KMS-11 (cell line): ENCODE results near the gene AP3B1.

ENCODE experiments used
- H2AFZ ChIP-seq: fragments of 200-600 bp; sonication (generic); 2 replicates; pipeline ENCODE4 v1.6.1; 2016; ENCODE audit warnings: antibody characterized with exemption, mixed run types, low read depth
- H3K27ac ChIP-seq: fragments of 200-600 bp; sonication (generic); 2 replicates; pipeline ENCODE4 v1.6.1; 2016; ENCODE audit warnings: mild to moderate bottlenecking, mixed run types
- H3K27me3 ChIP-seq: fragments of 200-600 bp; sonication (generic); 2 replicates; pipeline ENCODE4 v1.6.1; 2017; ENCODE audit warnings: mild to moderate bottlenecking, low read depth, mixed run types, moderate library complexity; ENCODE audit not compliant: insufficient read depth
- H3K36me3 ChIP-seq: fragments of 200-600 bp; sonication (generic); 2 replicates; pipeline ENCODE4 v1.6.1; 2017; ENCODE audit warnings: mild to moderate bottlenecking, mixed run types; ENCODE audit not compliant: insufficient read depth
- H3K4me1 ChIP-seq: fragments of 200-600 bp; sonication (generic); 2 replicates; pipeline ENCODE4 v1.6.1; 2016; ENCODE audit warnings: mild to moderate bottlenecking, low read depth, mixed run types; ENCODE audit not compliant: poor library complexity, severe bottlenecking
- H3K4me2 ChIP-seq: fragments of 200-600 bp; sonication (generic); 2 replicates; pipeline ENCODE4 v1.7.0; 2016; ENCODE audit warnings: mild to moderate bottlenecking, mixed run types
- H3K4me3 ChIP-seq: fragments of 200-600 bp; sonication (generic); IDR thresholded peaks from 2 replicates; pipeline ENCODE4 v1.6.1; 2017; ENCODE audit warnings: low read depth, low read length, mixed read lengths; ENCODE audit not compliant: insufficient read depth
- H3K79me2 ChIP-seq: fragments of 200-600 bp; sonication (generic); 2 replicates; pipeline ENCODE4 v1.6.1; 2016; ENCODE audit warnings: low read depth, mixed run types; ENCODE audit not compliant: insufficient read depth
- H3K9ac ChIP-seq: fragments of 200-600 bp; sonication (generic); 2 replicates; pipeline ENCODE4 v1.6.1; 2016; ENCODE audit warnings: mild to moderate bottlenecking, mixed run types
- H4K20me1 ChIP-seq: fragments of 200-600 bp; sonication (generic); 2 replicates; pipeline ENCODE4 v1.6.1; 2016; ENCODE audit warnings: mild to moderate bottlenecking, mixed run types; ENCODE audit not compliant: insufficient read depth
- TF ChIP-seq, protein P1 (sequence below): fragments of 200-600 bp; sonication (generic); conservative IDR thresholded peaks from 2 replicates; pipeline ENCODE4 v1.6.1; 2017; ENCODE audit warnings: low read depth, mild to moderate bottlenecking, antibody characterized with exemption, low read length, moderate library complexity, mixed read lengths

AP3B1 gene

DNA sequence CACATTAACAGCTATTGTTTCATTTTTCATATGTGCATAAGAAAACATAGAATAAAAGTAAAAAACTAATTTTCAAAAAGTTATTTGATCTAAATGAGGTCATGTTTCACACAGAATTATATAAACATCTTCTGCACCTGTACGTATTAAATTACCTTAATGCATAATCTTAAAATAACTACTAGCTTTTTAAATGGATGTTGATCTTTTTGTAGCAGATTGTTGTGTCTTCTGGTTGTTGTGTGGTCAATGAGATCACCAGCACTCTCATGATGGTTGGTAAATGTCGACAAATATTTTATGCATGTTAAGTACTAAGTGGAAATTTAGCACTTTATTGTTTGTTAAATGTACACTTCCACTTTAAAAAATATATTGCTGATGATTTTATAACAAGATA is 162.0 kb downstream of the AP3B1 start:
- Histone ChIP-seq H4K20me1 (no peaks in the 10 kb centered on the region; the same call in 1 of the 2 replicates), H3K27me3 (no peaks in the 10 kb centered on the region), H3K79me2 (no peaks in the 10 kb centered on the region), H3K36me3 (no peaks in the 10 kb centered on the region; the same call in 1 of the 2 replicates), H3K4me3 (no peak overlapping the region), H2AFZ (no peak overlapping the region), H3K9ac (no peak overlapping the region), H3K4me2 (no peak overlapping the region), H3K27ac (no peak overlapping the region), H3K4me1 (no peaks in the 10 kb centered on the region)
- TF ChIP-seq, protein P1, sequence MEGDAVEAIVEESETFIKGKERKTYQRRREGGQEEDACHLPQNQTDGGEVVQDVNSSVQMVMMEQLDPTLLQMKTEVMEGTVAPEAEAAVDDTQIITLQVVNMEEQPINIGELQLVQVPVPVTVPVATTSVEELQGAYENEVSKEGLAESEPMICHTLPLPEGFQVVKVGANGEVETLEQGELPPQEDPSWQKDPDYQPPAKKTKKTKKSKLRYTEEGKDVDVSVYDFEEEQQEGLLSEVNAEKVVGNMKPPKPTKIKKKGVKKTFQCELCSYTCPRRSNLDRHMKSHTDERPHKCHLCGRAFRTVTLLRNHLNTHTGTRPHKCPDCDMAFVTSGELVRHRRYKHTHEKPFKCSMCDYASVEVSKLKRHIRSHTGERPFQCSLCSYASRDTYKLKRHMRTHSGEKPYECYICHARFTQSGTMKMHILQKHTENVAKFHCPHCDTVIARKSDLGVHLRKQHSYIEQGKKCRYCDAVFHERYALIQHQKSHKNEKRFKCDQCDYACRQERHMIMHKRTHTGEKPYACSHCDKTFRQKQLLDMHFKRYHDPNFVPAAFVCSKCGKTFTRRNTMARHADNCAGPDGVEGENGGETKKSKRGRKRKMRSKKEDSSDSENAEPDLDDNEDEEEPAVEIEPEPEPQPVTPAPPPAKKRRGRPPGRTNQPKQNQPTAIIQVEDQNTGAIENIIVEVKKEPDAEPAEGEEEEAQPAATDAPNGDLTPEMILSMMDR: no peak

DNA sequence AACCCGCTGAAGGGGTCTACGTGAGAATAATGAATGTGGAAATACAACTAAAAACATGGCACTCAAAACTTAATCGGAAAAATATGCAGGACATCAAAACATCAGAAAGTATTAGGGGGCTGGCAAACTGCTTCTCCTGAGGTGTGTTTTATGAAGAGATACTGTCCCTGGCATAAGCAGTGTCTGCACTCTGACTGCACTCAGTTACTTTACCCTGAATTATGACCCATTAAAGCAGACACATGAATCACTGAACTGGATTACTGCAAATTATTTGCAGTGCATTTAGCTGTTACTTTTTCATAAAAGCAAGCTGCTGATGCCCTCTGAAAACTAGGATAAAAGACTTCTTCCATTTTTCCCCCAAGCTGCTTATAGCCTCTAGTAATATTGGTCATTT is 164.9 kb downstream of the AP3B1 start:
- H3K27me3 ChIP-seq: no peaks in the 10 kb centered on the region
- H3K9ac ChIP-seq: no peak overlapping the region
- no peaks in the 10 kb centered on the region; the same call in 1 of the 2 replicates for H3K36me3 ChIP-seq
- TF ChIP-seq, protein P1: no peak
- H3K27ac ChIP-seq: no peak overlapping the region
- H4K20me1 ChIP-seq: no peaks in the 10 kb centered on the region; the same call in 1 of the 2 replicates
- H3K4me2 ChIP-seq: no peak overlapping the region
- H3K4me3 ChIP-seq: no peak overlapping the region
- H3K79me2 ChIP-seq: no peaks in the 10 kb centered on the region
- H3K4me1 ChIP-seq: no peaks in the 10 kb centered on the region
- no peak overlapping the region for H2AFZ ChIP-seq

DNA sequence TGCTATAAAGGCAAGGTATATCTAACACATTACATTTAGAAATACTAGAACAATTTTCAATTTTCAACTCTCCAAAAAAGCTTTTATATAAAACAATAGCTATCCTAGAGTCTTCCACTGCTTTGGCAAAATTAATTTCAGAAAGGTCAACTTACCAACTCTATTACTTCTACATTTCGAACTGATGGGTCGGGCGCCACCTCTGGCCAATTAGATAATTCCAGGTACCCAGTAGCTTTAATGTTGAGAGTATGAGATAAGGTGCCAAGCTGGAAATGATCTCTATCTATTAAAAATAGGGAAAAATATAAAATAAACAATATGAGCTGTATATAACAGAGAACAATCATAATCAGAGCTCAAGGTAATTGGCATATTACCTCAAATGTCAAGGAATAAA is 166.6 kb downstream of the AP3B1 start:
- H3K4me3 ChIP-seq: no peak overlapping the region
- no peaks in the 10 kb centered on the region for H3K4me1 ChIP-seq
- no peaks in the 10 kb centered on the region for H3K27me3 ChIP-seq
- H3K79me2 ChIP-seq: no peaks in the 10 kb centered on the region
- H3K9ac ChIP-seq: no peak overlapping the region
- no peak overlapping the region for H2AFZ ChIP-seq
- no peaks in the 10 kb centered on the region for H3K36me3 ChIP-seq
- TF ChIP-seq, protein P1: peak; percentile 72
- H3K27ac ChIP-seq: no peak overlapping the region
- no peaks in the 10 kb centered on the region; the same call in 1 of the 2 replicates for H4K20me1 ChIP-seq
- no peak overlapping the region for H3K4me2 ChIP-seq

DNA sequence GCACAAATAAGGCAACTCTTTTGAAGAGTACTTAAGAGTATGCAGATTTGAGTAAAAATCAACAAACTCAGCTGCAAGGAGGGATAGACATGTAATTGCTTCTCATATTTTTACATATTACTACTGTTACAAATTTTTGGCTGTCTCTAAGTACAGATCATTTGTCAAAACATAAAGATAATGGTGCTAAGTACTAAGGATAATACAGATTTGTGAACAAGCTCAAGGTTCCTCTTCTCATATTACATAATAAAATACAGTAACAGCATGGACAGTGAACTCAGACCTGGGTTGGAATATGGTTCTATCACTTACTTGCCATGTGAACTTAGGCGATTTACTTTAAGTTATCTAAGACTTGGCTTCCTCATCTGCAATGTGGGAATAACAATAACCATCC is 168.0 kb downstream of the AP3B1 start:
- Histone ChIP-seq H3K4me1 (no peaks in the 10 kb centered on the region), H3K36me3 (no peaks in the 10 kb centered on the region), H3K79me2 (no peaks in the 10 kb centered on the region), H3K27ac (no peak overlapping the region), H2AFZ (no peak overlapping the region), H3K9ac (no peak overlapping the region), H4K20me1 (no peaks in the 10 kb centered on the region; the same call in 1 of the 2 replicates), H3K4me3 (no peak overlapping the region), H3K27me3 (no peaks in the 10 kb centered on the region), H3K4me2 (no peak overlapping the region)
- TF ChIP-seq, protein P1: no peak
